HT1080 (cell line): ENCODE measurements around the gene DTX4. TPM values are rescaled to one million over a fixed set of nuclear protein-coding genes. Genes with fewer than 3 reads are reported as not detected.
"Not testable (repeated sequence)": the region's sequence is repeated elsewhere in the genome, so short reads cannot be mapped to it uniquely, and the experiment has no call there.

ENCODE experiments used
- DNase-seq: peaks from one replicate; pipeline ENCODE4 v3.0.0-alpha.2; 2015; ENCODE audit warnings: low read depth
- polyA plus RNA-seq, 2 experiments: library from polyadenylated mRNA; depleted of rRNA; stranded (reverse); fragments of >200 nt; gene quantifications; 2 replicates each; pipeline ENCODE4 v1.2.3, GENCODE V29; 2015
- total RNA-seq: library from RNA; depleted of rRNA; stranded (reverse); fragments of >200 nt; shearing (Covaris generic); gene quantifications from 2 replicates; pipeline ENCODE4 v1.2.3, GENCODE V29; 2014; rRNA removed

The DTX4 gene
- 1.2 and 2.8 TPM in 2 replicates for total RNA-seq
- polyA plus RNA-seq (2015; cell fraction: cytosol; rRNA removed), result 0.67 and 1.3 TPM in 2 replicates
- polyA plus RNA-seq (2015; cell fraction: nucleus; rRNA removed), result 1.00 and 1.4 TPM in 2 replicates

GRCh38 chr11:59171508-59172322 lies at the start of gene DTX4:
Gene DTX4 (plus strand): TSS chr11:59172132. CDS start chr11:59172596, 464 bp downstream.
- DNase-seq, result peak; percentile 85

DNA sequence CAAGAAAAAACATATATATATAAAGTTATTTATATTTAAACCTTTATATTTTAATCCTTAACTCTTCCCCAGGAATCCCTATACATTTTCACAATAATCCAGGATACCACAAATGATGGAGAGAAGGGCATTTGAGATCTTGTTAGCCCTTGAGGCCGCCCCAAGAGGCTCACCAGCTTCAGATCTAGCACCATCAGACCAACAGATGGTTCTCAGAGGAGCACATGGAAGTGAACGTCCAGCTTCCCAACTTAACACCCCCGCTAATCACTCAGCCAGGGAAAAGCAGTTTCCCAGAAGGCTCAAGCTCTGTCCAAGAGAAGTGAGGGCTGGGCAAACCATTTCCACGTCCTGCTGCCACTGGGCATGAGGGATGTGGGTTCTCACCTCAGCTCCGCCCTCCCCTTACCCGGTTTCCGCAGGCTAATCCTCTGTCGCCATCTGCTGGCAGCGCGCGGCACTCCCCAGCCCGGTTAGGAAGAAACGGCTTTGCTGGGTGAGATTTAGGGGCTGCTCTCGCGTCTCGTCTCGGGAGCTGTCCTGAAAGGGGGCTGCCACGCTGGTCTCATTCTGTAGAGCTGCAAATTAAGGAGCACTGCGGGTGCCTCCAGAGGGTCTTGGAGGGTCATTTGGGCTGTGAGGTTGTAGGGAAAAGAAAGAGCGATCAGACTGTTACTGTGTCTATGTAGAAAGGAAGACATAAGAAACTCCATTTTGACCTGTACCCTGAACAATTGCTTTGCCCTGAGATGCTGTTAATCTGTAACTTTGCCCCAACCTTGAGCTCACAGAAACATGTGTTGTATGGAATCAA lies 36.1 kb upstream of the DTX4 start:
- DNase-seq, result peak; percentile 70

DNA sequence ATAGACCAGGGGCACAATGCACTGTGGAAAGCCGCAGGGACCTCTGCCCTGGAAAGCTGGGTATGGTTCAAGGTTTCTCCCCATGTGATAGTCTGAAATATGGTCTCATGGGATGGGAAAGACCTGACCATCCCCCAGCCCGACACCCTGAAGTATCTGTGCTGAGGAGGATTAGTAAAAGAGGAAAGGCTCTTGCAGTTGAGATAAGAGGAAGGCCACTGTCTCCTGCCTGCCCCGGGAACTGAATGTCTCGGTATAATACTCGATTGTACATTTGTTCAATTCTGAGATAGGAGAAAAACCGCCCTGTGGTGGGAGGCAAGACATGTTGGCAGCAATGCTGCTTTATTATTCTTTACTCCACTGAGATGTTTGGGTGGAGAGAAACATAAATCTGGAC lies 35.4 kb upstream of the DTX4 start:
- not testable (repeated sequence) for DNase-seq

DNA sequence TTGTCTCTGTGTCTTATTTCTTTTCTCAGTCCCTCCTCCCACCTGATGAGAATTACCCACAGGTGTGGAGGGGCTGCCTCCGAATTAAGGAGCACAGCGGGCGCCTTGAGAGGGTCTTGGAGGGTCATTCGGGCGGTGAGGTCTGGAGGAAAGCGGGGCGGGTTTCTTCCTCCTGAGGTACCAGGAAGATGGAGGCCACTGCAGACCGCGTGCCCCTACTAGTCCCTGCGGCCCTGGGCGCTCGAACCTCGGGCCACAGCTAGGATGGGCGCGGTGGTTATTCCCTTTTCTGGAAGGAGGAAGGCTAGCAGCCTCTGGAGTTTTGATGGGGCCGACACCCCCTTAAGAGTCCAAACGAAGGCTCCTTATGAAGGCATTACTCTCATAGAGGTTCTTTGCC lies 34.7 kb upstream of the DTX4 start:
- no peak for DNase-seq

DNA sequence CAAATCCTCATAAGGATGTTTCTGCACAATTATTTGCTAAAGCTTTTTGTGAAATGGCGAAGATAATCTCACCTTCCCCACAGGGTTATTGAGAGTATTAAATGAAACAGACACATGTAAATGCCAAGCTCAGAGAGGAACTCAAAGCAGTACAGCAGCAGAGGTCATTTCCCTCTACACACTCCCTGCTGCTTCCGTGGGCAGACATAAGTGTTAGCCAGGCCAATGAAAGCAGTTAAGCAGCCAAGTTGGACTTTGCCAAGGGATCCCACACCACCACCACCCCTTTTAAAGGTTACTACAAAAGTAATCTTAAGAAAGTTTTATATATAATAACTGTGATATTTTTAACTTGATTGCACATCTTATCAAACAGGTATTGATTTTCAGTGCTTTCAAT lies 33.3 kb upstream of the DTX4 start:
- no peak for DNase-seq

DNA sequence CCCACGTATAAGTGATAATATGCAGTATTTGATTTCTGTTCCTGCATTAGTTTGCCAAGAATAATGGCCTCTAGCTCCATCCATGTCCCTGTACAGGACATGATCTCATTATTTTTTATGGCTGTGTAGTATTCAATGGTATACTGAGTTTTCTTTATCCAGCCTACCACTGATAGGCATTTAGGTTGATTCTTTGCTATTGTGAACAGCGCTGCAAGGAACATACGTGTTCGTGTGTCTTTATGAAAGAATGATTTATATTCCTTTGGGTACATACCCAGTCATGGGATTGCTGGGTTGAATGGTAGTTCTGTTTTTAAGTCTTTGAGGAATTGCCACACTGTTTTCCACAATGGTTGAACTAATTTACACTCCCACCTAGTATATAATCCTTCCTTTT lies 30.7 kb upstream of the DTX4 start:
- no peak for DNase-seq

- DNase-seq, result peak; percentile 31
These were observed 30.1 kb upstream of the DTX4 start for GRCh38 chr11:59141673-59142460.

GRCh38 chr11:59142530-59143507 lies 29.1 kb upstream of the DTX4 start, which contains the start of gene FAM111A:
Gene FAM111A (plus strand): TSS chr11:59142856. CDS start chr11:59148873, 6,017 bp downstream.
- peak; percentile 93 for DNase-seq

GRCh38 chr11:59144096-59144495 lies 27.8 kb upstream of the DTX4 start:
- DNase-seq, result no peak

- DNase-seq, result peak; percentile 89
These were observed 27.2 kb upstream of the DTX4 start for GRCh38 chr11:59144579-59145345.

DNA sequence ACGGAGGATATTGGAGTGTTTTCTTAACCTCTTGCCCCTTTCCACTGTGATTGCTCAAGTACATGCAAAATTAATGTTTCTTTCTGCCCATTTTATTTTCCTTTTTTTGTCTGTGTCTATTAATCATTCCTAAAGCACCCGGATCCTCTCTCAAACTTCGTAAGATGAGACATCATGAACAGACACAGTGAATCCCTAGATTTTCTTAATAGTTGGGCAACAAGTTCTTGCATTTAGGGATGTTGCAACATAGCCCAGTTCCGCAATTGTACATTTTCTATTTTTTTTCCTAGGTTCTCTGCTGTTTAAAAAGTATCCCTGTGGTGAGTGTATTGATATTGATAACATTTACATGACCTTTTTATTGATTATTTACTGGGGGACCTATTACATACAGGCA lies 26.4 kb upstream of the DTX4 start:
- no peak for DNase-seq

- no peak for DNase-seq
These were observed 20.2 kb upstream of the DTX4 start for GRCh38 chr11:59151761-59152160.

DNA sequence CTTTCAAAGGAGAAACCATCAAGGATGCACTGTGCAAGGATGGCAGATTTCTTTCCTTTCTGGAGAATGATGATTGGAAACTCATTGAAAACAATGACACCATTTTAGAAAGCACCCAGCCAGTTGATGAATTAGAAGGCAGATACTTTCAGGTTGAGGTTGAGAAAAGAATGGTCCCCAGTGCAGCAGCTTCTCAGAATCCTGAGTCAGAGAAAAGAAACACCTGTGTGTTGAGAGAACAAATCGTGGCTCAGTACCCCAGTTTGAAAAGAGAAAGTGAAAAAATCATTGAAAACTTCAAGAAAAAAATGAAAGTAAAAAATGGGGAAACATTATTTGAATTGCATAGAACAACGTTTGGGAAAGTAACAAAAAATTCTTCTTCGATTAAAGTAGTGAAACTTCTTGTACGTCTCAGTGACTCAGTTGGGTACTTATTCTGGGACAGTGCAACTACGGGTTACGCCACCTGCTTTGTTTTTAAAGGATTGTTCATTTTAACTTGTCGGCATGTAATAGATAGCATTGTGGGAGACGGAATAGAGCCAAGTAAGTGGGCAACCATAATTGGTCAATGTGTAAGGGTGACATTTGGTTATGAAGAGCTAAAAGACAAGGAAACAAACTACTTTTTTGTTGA lies 19.5 kb upstream of the DTX4 start:
- DNase-seq, result no peak

- no peak for DNase-seq
These were observed 17.3 kb upstream of the DTX4 start for GRCh38 chr11:59154610-59155009.

DNA sequence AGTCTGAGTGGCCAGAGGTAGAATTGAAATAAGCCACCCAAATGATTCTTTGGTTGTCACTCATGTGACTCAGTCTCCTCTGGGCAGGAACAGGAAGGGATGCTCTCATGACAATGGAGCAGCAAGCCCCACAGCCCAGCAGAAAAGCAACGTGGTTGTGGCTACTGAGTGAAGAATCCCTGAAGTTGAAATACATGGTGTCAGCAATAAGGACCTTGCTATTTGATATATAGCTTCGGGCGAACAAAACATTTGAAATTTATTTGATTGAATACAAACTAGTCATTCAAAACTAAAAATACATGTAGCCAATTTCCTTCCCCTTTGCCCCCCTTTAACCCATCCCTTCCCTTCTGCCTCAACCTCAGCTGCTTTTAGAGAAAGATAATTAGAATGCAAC lies 14.5 kb upstream of the DTX4 start:
- no peak for DNase-seq

DNA sequence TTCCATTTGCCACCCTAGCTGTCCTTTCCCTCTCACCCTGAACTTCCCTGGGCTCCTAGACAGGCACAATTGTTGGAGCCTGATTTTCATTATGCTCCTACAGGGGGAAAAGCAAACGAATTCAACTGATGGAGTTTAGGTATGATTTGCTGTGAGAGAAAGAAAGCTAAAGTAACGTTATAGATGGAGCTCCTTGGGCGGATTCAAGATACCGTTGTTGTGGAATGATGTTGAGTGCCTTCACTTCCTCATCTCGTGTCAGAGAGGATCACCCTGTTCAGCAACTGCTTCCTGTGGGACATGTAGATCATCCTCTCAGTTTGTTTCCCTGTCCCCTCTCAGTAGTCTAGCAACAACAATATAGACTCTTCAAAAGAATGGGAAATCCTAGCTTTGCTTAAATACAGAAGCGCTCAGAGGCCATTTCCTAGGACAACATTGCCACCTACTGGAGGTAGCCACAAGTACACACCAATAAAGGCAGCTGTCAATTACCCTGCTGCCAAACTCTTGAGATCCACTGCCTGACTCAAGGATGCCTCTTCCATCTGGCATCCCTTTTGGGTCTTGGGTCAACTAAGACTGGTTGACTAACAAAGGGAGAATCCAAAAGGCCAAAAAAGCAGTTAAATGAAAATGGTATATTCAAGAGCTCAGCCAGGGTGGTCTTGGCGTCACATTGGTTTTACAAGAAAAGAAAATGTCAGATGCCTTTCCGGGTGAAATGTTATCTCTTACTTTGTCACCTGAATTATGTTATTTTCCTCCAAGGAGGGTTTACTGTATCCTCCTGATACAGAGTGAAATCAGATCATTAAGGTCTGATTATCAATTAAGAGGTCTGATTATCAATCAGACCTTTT lies 13.5 kb upstream of the DTX4 start:
- DNase-seq, result peak; percentile 56

GRCh38 chr11:59164028-59164427 lies 7.9 kb upstream of the DTX4 start:
- peak; percentile 15 for DNase-seq
